K562 (cell line): ENCODE data around the gene ITGBL1.

Source experiments
- EZH2 ChIP-seq: IDR thresholded peaks from 2 replicates; pipeline ENCODE4 v1.6.1; 2012; ENCODE audit warnings: low read depth, mild to moderate bottlenecking, inconsistent platforms, low read length, borderline replicate concordance
- NR1H2 ChIP-seq: sonication (generic); formaldehyde crosslinking; IDR thresholded peaks from 2 replicates; pipeline ENCODE4 v1.4.0; 2020; ENCODE audit warnings: mild to moderate bottlenecking, missing genetic modification reagents
- POLR2AphosphoS5 ChIP-seq: IDR thresholded peaks from 2 replicates; pipeline ENCODE4 v1.6.1; 2011; ENCODE audit warnings: mild to moderate bottlenecking, low read depth, low read length, moderate library complexity; ENCODE audit not compliant: control insufficient read depth, insufficient read depth
- POLR3A ChIP-seq: IDR thresholded peaks from 2 replicates; pipeline ENCODE4 v1.6.1; 2011; ENCODE audit warnings: borderline replicate concordance, mild to moderate bottlenecking, moderate library complexity; ENCODE audit not compliant: insufficient read length, insufficient read depth; ENCODE audit errors: extremely low read depth
- REST ChIP-seq, 2 experiments: fragments of 450-650 bp; formaldehyde crosslinking in 1 of 2; IDR thresholded peaks; 2 replicates each; pipeline versions ENCODE4 v1.4.0 to v1.6.1; 2014 to 2020; ENCODE audit warnings: mild to moderate bottlenecking in 2 of 2, borderline replicate concordance in 1 of 2, low read depth in 1 of 2
- SRSF9 ChIP-seq: fragments of 200-400 bp; formaldehyde crosslinking; IDR thresholded peaks from 2 replicates; pipeline ENCODE4 v1.6.1; 2017; ENCODE audit warnings: low read depth, low read length, borderline replicate concordance
- STAG1 ChIP-seq: sonication (generic); formaldehyde crosslinking; IDR thresholded peaks from 2 replicates; pipeline ENCODE4 v1.5.0; 2020; ENCODE audit warnings: missing genetic modification reagents, borderline replicate concordance
- TCF7L2 ChIP-seq: fragments of 150-350 bp; IDR thresholded peaks from 2 replicates; pipeline ENCODE4 v1.6.1; 2016; ENCODE audit warnings: low read depth, mild to moderate bottlenecking, low read length, moderate library complexity
- ZNF124 ChIP-seq: sonication (generic); formaldehyde crosslinking; IDR thresholded peaks from 2 replicates; pipeline ENCODE4 v1.8.1; 2022; ENCODE audit warnings: missing genetic modification reagents
- ZSCAN29 ChIP-seq: fragments of 450-650 bp; IDR thresholded peaks from 2 replicates; pipeline ENCODE4 v1.6.1; 2017
- TF ChIP-seq, protein P1 (sequence below), 3 experiments: IDR thresholded peaks in 2 of 3; conservative IDR thresholded peaks in 1 of 3; 2 replicates each; pipeline ENCODE4 v1.5.1; 2011 to 2012; ENCODE audit warnings: low read length in 3 of 3, mild to moderate bottlenecking in 3 of 3, control low read depth in 2 of 3, improper control_type of control experiment in 1 of 3, inconsistent platforms in 1 of 3, low read depth in 1 of 3, mixed read lengths in 1 of 3, moderate library complexity in 1 of 3; ENCODE audit not compliant: insufficient read depth in 2 of 3

GRCh38 chr13:101673360-101674105 is 221.1 kb downstream of the ITGBL1 start:
- no peak for TF ChIP-seq STAG1
- no peak for TF ChIP-seq POLR3A
- TF ChIP-seq, protein P1, sequence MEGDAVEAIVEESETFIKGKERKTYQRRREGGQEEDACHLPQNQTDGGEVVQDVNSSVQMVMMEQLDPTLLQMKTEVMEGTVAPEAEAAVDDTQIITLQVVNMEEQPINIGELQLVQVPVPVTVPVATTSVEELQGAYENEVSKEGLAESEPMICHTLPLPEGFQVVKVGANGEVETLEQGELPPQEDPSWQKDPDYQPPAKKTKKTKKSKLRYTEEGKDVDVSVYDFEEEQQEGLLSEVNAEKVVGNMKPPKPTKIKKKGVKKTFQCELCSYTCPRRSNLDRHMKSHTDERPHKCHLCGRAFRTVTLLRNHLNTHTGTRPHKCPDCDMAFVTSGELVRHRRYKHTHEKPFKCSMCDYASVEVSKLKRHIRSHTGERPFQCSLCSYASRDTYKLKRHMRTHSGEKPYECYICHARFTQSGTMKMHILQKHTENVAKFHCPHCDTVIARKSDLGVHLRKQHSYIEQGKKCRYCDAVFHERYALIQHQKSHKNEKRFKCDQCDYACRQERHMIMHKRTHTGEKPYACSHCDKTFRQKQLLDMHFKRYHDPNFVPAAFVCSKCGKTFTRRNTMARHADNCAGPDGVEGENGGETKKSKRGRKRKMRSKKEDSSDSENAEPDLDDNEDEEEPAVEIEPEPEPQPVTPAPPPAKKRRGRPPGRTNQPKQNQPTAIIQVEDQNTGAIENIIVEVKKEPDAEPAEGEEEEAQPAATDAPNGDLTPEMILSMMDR (IDR thresholded peaks at IDR 0.05 in 2 of 3, conservative IDR thresholded peaks at IDR 0.05 in 1 of 3; ENCODE audit: insufficient read depth in 2 of 3, low read depth in 1 of 3, low read length in 3 of 3) = no peak
- no peak for TF ChIP-seq ZNF124 (CRISPR knock-in tag)
- TF ChIP-seq NR1H2 (CRISPR knock-in tag) = no peak
- TF ChIP-seq ZSCAN29 = no peak
- TF ChIP-seq TCF7L2 = no peak
- no peak for TF ChIP-seq SRSF9
- no peak for TF ChIP-seq EZH2
- no peak for TF ChIP-seq REST (IDR thresholded peaks at IDR 0.05; ENCODE audit: borderline replicate concordance)
- TF ChIP-seq REST (CRISPR knock-in tag; IDR thresholded peaks at IDR 0.05; ENCODE audit: low read depth) = no peak
- no peak for TF ChIP-seq POLR2AphosphoS5
